ENCODE data around the gene PLEKHA6. TPM values are rescaled to one million over a fixed set of nuclear protein-coding genes. Genes with fewer than 3 reads are reported as not detected.

The PLEKHA6 gene
- total and polyA plus RNA-seq, 5 donors from 2014 or later, result 0.17 TPM; not detected in 4

GRCh38 chr1:204275695-204276370 lies 83.9 kb downstream of the PLEKHA6 start:
- no peak for ATAC-seq (ENCODE audit: low read depth in 2 of 2)
- H3K36me3 ChIP-seq (ENCODE audit: control insufficient read depth, insufficient read depth, low read length), result no peaks in the 10 kb centered on the region
- Mint-ChIP-seq H3K4me1 (no peaks in the 10 kb centered on the region), H3K27ac (no peak overlapping the region), H3K36me3 (no peaks in the 10 kb centered on the region), H3K27me3 (peaks cover 5% of the 10 kb centered on the region), H3K4me3 (no peak overlapping the region), H3K9me3 (no peaks in the 10 kb centered on the region)
- DNase-seq, result no peak
- H3K9me3 ChIP-seq (ENCODE audit: control insufficient read depth in 2 of 2, low read length in 2 of 2), result no peaks in the 10 kb centered on the region
- H3K4me1 ChIP-seq (ENCODE audit: control insufficient read depth, insufficient read depth, low read length, poor library complexity, severe bottlenecking), result no peaks in the 10 kb centered on the region
- no peak overlapping the region for H3K27ac ChIP-seq (ENCODE audit: insufficient read depth, low read length, poor library complexity, severe bottlenecking)
- no peak overlapping the region for H3K4me3 ChIP-seq (ENCODE audit: low read depth, low read length)
- peaks cover 2% of the 10 kb centered on the region for H3K27me3 ChIP-seq (ENCODE audit: control insufficient read depth, insufficient read depth, low read length)

- no peak overlapping the region for H3K27ac ChIP-seq (ENCODE audit: insufficient read depth, low read length, poor library complexity, severe bottlenecking)
- Mint-ChIP-seq H3K9me3 (no peaks in the 10 kb centered on the region), H3K27me3 (peaks cover 5% of the 10 kb centered on the region), H3K27ac (no peak overlapping the region), H3K4me3 (no peak overlapping the region), H3K36me3 (no peaks in the 10 kb centered on the region), H3K4me1 (no peaks in the 10 kb centered on the region)
- H3K4me1 ChIP-seq (ENCODE audit: control insufficient read depth, insufficient read depth, low read length, poor library complexity, severe bottlenecking), result no peaks in the 10 kb centered on the region
- peaks cover 2% of the 10 kb centered on the region for H3K27me3 ChIP-seq (ENCODE audit: control insufficient read depth, insufficient read depth, low read length)
- H3K36me3 ChIP-seq (ENCODE audit: control insufficient read depth, insufficient read depth, low read length), result no peaks in the 10 kb centered on the region
- H3K4me3 ChIP-seq (ENCODE audit: low read depth, low read length), result no peak overlapping the region
- DNase-seq (no peak), ATAC-seq (ENCODE audit: low read depth in 2 of 2) (no peak)
- no peaks in the 10 kb centered on the region for H3K9me3 ChIP-seq (ENCODE audit: control insufficient read depth in 2 of 2, low read length in 2 of 2)
Observed at GRCh38 chr1:204274446-204274845, 85.3 kb downstream of the PLEKHA6 start.

DNA sequence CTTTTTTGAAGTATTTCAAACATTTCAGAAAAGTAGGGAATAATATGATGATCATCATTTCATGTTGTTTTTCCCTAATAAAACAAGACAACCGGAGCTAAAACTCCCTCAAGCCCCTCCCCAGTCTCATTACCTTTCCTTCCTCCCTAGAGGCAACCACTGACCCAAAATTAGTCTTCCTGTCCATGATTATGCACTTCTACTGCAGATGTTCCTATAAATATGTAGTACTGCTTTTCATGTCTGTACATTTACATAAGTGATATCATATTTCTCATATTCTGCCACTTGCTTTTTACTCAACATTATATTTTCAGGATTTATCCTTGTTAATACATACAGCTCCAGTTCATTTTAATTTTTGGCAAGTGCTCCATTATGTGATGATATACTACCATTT lies 87.2 kb downstream of the PLEKHA6 start:
- no peaks in the 10 kb centered on the region for H3K36me3 ChIP-seq (ENCODE audit: control insufficient read depth, insufficient read depth, low read length)
- Mint-ChIP-seq H3K27me3 (no peaks in the 10 kb centered on the region), H3K9me3 (no peaks in the 10 kb centered on the region), H3K27ac (no peak overlapping the region), H3K4me1 (no peaks in the 10 kb centered on the region), H3K36me3 (no peaks in the 10 kb centered on the region), H3K4me3 (no peak overlapping the region)
- no peaks in the 10 kb centered on the region for H3K9me3 ChIP-seq (ENCODE audit: control insufficient read depth in 2 of 2, low read length in 2 of 2)
- H3K27me3 ChIP-seq (ENCODE audit: control insufficient read depth, insufficient read depth, low read length), result no peaks in the 10 kb centered on the region
- H3K4me1 ChIP-seq (ENCODE audit: control insufficient read depth, insufficient read depth, low read length, poor library complexity, severe bottlenecking), result no peaks in the 10 kb centered on the region
- H3K27ac ChIP-seq (ENCODE audit: insufficient read depth, low read length, poor library complexity, severe bottlenecking), result no peak overlapping the region
- DNase-seq (no peak), ATAC-seq (ENCODE audit: low read depth in 2 of 2) (no peak)
- H3K4me3 ChIP-seq (ENCODE audit: low read depth, low read length), result no peak overlapping the region

- no peaks in the 10 kb centered on the region for H3K27me3 ChIP-seq (ENCODE audit: control insufficient read depth, insufficient read depth, low read length)
- H3K4me3 ChIP-seq (ENCODE audit: low read depth, low read length), result no peak overlapping the region
- H3K9me3 Mint-ChIP-seq, result no peaks in the 10 kb centered on the region
- ATAC-seq (ENCODE audit: low read depth in 2 of 2) (no peak), DNase-seq (no peak)
- no peak overlapping the region for H3K4me3 Mint-ChIP-seq
- H3K36me3 ChIP-seq (ENCODE audit: control insufficient read depth, insufficient read depth, low read length), result no peaks in the 10 kb centered on the region
- no peaks in the 10 kb centered on the region for H3K4me1 Mint-ChIP-seq
- H3K9me3 ChIP-seq (ENCODE audit: control insufficient read depth in 2 of 2, low read length in 2 of 2), result no peaks in the 10 kb centered on the region
- no peaks in the 10 kb centered on the region for H3K36me3 Mint-ChIP-seq
- no peak overlapping the region for H3K27ac Mint-ChIP-seq
- H3K4me1 ChIP-seq (ENCODE audit: control insufficient read depth, insufficient read depth, low read length, poor library complexity, severe bottlenecking), result no peaks in the 10 kb centered on the region
- no peak overlapping the region for H3K27ac ChIP-seq (ENCODE audit: insufficient read depth, low read length, poor library complexity, severe bottlenecking)
- no peaks in the 10 kb centered on the region for H3K27me3 Mint-ChIP-seq
Observed at GRCh38 chr1:204271970-204272369, 87.8 kb downstream of the PLEKHA6 start.

DNA sequence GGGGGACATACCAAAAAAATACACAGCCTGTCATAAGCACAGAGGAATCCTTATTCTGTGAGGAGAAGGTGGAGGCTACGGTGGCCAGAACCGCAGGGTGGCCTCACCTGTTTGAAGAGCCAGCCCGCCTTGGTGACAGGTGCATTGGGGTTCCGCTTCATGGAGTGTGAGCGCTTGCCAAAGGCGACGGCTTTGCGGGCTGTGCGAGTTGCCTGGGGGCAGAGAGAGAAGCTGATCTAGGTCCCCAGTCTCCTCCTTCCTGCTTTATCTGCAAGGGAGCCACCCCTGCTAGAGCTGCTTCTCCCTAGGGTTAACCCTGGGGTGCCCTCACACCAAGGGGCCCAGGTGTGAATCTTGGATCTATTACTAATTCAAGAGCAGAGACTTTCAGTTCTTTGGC lies 91.6 kb downstream of the PLEKHA6 start:
- Histone ChIP-seq H3K27ac (ENCODE audit: insufficient read depth, low read length, poor library complexity, severe bottlenecking) (no peak overlapping the region), H3K4me3 (ENCODE audit: low read depth, low read length) (no peak overlapping the region), H3K36me3 (ENCODE audit: control insufficient read depth, insufficient read depth, low read length) (no peaks in the 10 kb centered on the region), H3K9me3 (ENCODE audit: control insufficient read depth in 2 of 2, low read length in 2 of 2) (no peaks in the 10 kb centered on the region), H3K27me3 (ENCODE audit: control insufficient read depth, insufficient read depth, low read length) (no peaks in the 10 kb centered on the region), H3K4me1 (ENCODE audit: control insufficient read depth, insufficient read depth, low read length, poor library complexity, severe bottlenecking) (no peaks in the 10 kb centered on the region)
- Mint-ChIP-seq H3K9me3 (no peaks in the 10 kb centered on the region), H3K4me3 (no peak overlapping the region), H3K27me3 (peaks cover 9% of the 10 kb centered on the region), H3K36me3 (no peaks in the 10 kb centered on the region), H3K4me1 (no peaks in the 10 kb centered on the region), H3K27ac (no peak overlapping the region)
- DNase-seq (no peak), ATAC-seq (ENCODE audit: low read depth in 2 of 2) (no peak)

DNA sequence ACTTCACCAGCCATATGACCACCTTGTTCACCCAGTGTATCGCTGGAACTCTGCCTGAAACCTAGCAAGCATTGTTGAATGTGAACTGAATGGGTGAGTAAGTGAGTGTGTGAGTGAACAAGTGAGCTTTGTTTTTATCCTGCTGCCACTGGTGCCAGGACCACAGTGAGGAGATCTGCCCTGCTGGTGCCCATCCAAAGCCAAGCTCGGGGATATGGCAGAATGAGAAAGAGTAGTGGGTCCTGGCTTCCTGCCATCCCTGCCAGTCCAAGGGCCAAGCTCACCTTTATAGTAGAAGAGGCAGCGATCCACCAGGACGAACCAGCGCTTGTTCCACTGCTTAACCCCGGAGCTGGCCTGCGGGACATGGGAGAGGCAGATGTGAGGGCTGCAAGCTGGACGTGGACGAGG lies 92.5 kb downstream of the PLEKHA6 start:
- no peak overlapping the region for H3K4me3 ChIP-seq (ENCODE audit: low read depth, low read length)
- no peaks in the 10 kb centered on the region for H3K4me1 ChIP-seq (ENCODE audit: control insufficient read depth, insufficient read depth, low read length, poor library complexity, severe bottlenecking)
- Mint-ChIP-seq H3K9me3 (no peaks in the 10 kb centered on the region), H3K27me3 (peaks cover 12% of the 10 kb centered on the region), H3K4me3 (no peak overlapping the region), H3K4me1 (no peaks in the 10 kb centered on the region), H3K36me3 (no peaks in the 10 kb centered on the region), H3K27ac (no peak overlapping the region)
- no peaks in the 10 kb centered on the region for H3K36me3 ChIP-seq (ENCODE audit: control insufficient read depth, insufficient read depth, low read length)
- no peak for DNase-seq
- H3K27me3 ChIP-seq (ENCODE audit: control insufficient read depth, insufficient read depth, low read length), result no peaks in the 10 kb centered on the region
- no peak overlapping the region for H3K27ac ChIP-seq (ENCODE audit: insufficient read depth, low read length, poor library complexity, severe bottlenecking)
- no peaks in the 10 kb centered on the region for H3K9me3 ChIP-seq (ENCODE audit: control insufficient read depth in 2 of 2, low read length in 2 of 2)
- no peak for ATAC-seq (ENCODE audit: low read depth in 2 of 2)

- Histone ChIP-seq H3K27me3 (ENCODE audit: control insufficient read depth, insufficient read depth, low read length) (no peaks in the 10 kb centered on the region), H3K27ac (ENCODE audit: insufficient read depth, low read length, poor library complexity, severe bottlenecking) (no peak overlapping the region), H3K4me1 (ENCODE audit: control insufficient read depth, insufficient read depth, low read length, poor library complexity, severe bottlenecking) (no peaks in the 10 kb centered on the region), H3K9me3 (ENCODE audit: control insufficient read depth in 2 of 2, low read length in 2 of 2) (no peaks in the 10 kb centered on the region), H3K36me3 (ENCODE audit: control insufficient read depth, insufficient read depth, low read length) (no peaks in the 10 kb centered on the region), H3K4me3 (ENCODE audit: low read depth, low read length) (no peak overlapping the region)
- H3K36me3 Mint-ChIP-seq, result no peaks in the 10 kb centered on the region
- H3K27ac Mint-ChIP-seq, result no peak overlapping the region
- H3K9me3 Mint-ChIP-seq, result no peaks in the 10 kb centered on the region
- ATAC-seq (ENCODE audit: low read depth in 2 of 2) (no peak), DNase-seq (no peak)
- peaks cover 12% of the 10 kb centered on the region for H3K27me3 Mint-ChIP-seq
- no peak overlapping the region for H3K4me3 Mint-ChIP-seq
- no peaks in the 10 kb centered on the region for H3K4me1 Mint-ChIP-seq
Observed at GRCh38 chr1:204266504-204267034, 93.2 kb downstream of the PLEKHA6 start.

DNA sequence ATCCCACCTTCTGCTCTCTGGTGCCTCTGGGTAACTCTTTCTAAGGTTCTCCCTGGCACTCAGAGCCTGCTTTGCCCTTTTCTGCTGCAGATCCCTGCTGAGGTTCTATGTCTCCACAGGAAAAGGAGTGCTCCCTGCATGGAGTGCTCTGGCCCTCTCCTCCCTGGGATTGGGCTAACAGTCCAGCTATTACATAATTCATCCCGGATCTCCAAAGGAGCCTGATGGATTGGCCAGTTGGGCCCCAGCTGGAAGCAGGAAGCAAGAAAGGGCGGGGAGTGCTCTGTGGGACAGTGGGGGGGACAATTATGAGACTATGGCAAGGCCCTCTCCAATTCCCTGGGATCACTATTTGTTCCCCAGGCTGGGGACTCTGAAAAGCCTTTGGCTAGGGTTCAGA lies 94.1 kb downstream of the PLEKHA6 start:
- H3K27ac Mint-ChIP-seq, result no peak overlapping the region
- Histone ChIP-seq H3K4me3 (ENCODE audit: low read depth, low read length) (no peak overlapping the region), H3K36me3 (ENCODE audit: control insufficient read depth, insufficient read depth, low read length) (no peaks in the 10 kb centered on the region), H3K27ac (ENCODE audit: insufficient read depth, low read length, poor library complexity, severe bottlenecking) (no peak overlapping the region), H3K9me3 (ENCODE audit: control insufficient read depth in 2 of 2, low read length in 2 of 2) (no peaks in the 10 kb centered on the region), H3K27me3 (ENCODE audit: control insufficient read depth, insufficient read depth, low read length) (no peaks in the 10 kb centered on the region), H3K4me1 (ENCODE audit: control insufficient read depth, insufficient read depth, low read length, poor library complexity, severe bottlenecking) (no peaks in the 10 kb centered on the region)
- H3K36me3 Mint-ChIP-seq, result no peaks in the 10 kb centered on the region
- no peaks in the 10 kb centered on the region for H3K9me3 Mint-ChIP-seq
- DNase-seq (no peak), ATAC-seq (ENCODE audit: low read depth in 2 of 2) (no peak)
- peaks cover 12% of the 10 kb centered on the region for H3K27me3 Mint-ChIP-seq
- no peak overlapping the region for H3K4me3 Mint-ChIP-seq
- no peaks in the 10 kb centered on the region for H3K4me1 Mint-ChIP-seq

Data from CD4-positive, CD25-positive, alpha-beta regulatory T cell (primary cell).